Putamen (tissue), 1 donor: ENCODE results near the gene MRPL20.
"Not testable (repeated sequence)": the region's sequence is repeated elsewhere in the genome, so short reads cannot be mapped to it uniquely, and the experiment has no call there.

Source experiments
- DNase-seq: peaks from one replicate; pipeline ENCODE4 v3.0.0-alpha.2; 2016; ENCODE audit warnings: low spot score

MRPL20 gene

GRCh38 chr1:1425753-1426495 is 18.8 kb upstream of the MRPL20 start:
- peak; percentile 88 for DNase-seq

DNA sequence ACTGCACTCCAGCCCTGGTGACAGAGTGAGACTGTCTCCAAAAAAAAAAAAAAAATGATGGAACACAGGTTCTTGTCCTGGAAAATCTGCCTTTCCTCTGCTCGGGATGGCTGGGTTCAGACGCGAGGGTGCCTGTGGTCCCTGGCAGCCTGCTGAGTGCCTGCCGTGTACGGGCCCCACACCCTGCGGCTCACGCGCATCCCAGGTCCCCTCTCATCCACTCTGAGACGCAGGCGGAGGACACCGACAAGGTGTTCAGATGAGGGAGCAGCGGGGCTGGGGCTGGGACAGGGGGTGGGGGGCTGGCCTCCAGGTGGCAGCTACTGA is 18.3 kb upstream of the MRPL20 start:
- no peak for DNase-seq

DNA sequence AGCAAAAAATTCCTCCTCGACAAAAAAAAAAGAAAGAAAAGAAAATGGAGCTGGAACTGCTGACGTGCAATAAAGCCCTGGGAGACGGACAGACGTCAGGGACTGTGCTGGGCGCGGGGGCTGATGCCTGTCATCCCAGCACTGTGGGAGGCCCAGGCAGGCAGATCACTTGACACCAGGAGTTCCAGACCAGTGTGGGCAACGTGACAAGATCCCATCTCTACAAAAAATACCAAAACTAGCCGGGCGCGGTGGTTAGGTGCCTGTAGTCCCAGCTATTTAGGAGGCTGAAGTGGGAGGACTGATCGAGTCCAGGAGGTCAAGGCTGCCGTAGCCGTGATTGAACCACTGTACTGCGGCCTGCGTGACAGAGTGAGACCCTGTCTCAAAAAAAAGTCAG is 17.6 kb upstream of the MRPL20 start:
- DNase-seq, result no peak

DNA sequence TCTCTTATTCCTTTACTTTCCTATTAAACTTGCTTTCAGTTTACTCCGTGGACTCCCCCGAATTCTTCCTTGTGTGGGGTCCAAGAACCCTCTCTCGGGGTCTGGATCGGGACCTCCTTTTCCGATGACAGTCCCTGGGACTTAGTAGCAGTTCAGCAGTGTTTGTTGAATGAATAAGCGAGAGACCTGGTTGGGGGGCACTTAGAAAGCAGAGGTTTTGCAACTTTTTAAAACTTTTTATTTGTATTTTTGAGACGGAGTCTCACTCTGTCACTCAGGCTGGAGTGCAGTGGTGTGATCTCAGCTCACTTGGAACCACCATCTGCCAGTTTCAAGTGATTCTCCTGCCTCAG is 16.1 kb upstream of the MRPL20 start:
- DNase-seq, result no peak

DNA sequence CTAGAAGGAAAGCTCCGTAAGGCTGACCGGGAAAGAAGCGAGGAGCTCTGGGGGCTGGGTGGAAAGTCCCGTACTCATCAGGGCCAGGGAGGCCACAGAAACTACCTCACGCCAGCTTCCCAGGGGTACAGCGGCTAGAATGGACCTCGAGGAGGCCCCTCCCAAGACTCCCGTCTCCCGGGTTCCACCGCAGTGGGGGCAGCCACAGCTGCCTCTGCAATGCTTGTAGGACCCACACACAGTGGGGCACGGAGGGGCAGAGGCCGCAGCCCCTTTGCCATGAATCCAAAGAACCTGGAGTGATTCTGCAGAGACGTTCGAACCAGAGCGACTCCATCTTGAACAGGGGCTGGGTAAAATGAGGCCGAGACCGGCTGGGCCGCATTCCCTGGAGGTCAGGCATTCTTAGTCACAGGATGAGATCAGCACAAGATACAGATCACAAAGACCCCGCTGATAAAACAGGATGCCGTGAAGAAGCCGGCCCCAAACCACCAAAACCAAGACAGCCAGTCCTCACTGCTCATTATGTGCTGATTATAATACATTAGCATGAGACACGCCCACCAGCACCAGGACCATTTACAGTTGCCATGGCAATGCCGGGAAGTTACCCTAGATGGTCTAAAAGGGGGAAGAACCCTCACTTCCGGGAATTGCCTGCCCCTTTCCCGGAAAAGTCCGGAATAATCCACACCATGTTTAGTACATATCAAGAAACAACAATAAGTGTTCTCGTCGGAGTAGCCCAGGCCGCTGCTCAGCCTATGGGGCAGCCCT is 15.6 kb upstream of the MRPL20 start:
- no peak for DNase-seq

- DNase-seq, result no peak
Observed at GRCh38 chr1:1421907-1422464, 14.9 kb upstream of the MRPL20 start.

- no peak for DNase-seq
Observed at GRCh38 chr1:1421147-1421906, 14.2 kb upstream of the MRPL20 start, which contains the start of gene ANKRD65. Gene ANKRD65, minus strand, starts transcription at chr1:1421276. Its CDS starts 271 bp downstream, at chr1:1421005.

- DNase-seq, result no peak
Observed at GRCh38 chr1:1420654-1421141, 13.6 kb upstream of the MRPL20 start.

- no peak for DNase-seq
Observed at GRCh38 chr1:1419813-1420653, 12.9 kb upstream of the MRPL20 start.

DNA sequence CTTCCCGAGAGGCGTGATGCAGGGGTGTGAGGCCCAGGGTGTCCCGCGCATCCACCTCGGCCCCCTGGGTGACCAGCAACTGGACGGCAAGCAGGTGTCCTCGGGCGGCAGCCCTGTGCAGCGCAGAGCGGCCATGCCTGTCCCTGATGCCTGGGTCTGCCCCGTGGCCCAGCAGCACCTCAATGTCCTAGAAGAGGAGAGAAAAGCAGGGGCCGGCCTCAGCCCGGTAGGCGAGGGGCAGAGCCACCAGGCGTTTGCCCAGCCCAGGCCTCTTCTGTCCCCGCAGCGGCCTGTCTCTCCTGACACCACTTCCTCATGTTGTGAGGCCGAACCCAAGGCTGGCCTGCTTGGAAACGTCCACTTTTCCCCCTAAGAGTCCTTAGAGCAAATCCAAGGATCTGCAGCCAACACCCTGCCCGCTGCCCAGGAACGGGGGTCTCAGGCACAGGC is 12.3 kb upstream of the MRPL20 start:
- DNase-seq, result no peak

DNA sequence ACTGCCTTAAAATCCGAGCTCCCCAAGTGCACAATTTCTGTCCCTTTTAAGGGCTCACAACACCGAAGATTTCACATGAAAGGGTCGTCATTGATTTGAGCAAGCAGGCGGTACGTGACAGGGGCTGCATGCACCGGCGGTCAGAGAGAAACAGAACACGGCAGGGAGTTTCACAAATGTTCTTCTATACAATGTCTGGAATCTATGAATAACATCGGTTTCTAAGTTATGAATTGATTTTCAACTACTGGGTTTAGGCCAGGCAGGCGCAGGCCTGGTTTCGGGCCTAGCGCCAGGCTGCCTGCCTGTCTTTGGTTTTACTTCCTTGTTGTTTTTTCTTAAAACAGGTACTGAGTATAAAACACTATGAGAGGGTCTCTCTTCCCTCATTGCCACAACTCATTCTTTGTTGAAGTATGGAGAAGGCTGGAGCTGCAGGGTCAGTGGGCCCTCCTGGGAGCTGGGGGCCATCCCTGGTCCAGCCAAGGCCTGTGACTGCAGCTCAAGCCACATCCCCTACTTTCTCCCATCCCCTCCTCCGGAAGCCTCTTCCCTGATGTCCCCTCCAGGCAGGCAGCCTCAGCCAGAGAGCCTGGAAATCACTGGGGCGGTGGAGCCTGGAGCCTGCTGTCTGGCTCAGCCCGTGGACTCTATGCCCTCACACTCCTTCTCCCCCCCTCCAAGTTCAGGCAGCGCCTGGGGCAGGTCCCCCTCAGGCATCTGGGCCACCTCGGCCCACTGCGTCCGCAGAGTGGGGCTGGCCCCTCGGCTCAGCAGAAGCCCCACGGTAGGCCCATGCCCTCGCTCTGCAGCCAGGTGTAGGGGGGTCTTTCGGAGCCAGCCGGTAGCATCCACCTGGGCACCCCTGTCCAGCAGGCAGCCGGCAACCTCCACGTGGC is 11.6 kb upstream of the MRPL20 start:
- no peak for DNase-seq

- DNase-seq, result not testable (repeated sequence)
Observed at GRCh38 chr1:1417825-1418463, 10.9 kb upstream of the MRPL20 start.

GRCh38 chr1:1417396-1417795 is 10.3 kb upstream of the MRPL20 start:
- DNase-seq, result not testable (repeated sequence)

DNA sequence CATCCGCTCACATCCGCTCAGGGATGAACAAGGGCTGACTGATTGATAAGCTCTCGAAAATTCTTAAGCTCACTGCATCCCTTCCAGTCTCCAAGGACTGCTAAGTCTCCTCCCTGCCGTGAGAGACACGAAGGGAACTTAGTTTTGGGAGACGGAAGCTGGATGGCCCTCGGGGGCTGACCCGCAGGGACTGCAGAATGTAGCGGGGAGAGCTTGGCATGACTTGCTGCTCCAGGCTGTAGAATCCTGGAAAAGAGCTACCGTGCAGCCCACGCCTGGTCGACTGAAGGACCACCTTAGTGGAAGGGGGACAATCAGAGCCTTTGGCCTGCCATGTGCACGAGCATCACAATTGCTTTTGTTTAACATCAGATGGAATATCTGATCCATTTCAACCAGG is 8.7 kb upstream of the MRPL20 start:
- no peak for DNase-seq

GRCh38 chr1:1412311-1412902 is 5.3 kb upstream of the MRPL20 start:
- DNase-seq, result not testable (repeated sequence)

GRCh38 chr1:1411626-1412025 is 4.5 kb upstream of the MRPL20 start:
- DNase-seq, result no peak

GRCh38 chr1:1410238-1410637 is 3.1 kb upstream of the MRPL20 start:
- DNase-seq, result not testable (repeated sequence)

DNA sequence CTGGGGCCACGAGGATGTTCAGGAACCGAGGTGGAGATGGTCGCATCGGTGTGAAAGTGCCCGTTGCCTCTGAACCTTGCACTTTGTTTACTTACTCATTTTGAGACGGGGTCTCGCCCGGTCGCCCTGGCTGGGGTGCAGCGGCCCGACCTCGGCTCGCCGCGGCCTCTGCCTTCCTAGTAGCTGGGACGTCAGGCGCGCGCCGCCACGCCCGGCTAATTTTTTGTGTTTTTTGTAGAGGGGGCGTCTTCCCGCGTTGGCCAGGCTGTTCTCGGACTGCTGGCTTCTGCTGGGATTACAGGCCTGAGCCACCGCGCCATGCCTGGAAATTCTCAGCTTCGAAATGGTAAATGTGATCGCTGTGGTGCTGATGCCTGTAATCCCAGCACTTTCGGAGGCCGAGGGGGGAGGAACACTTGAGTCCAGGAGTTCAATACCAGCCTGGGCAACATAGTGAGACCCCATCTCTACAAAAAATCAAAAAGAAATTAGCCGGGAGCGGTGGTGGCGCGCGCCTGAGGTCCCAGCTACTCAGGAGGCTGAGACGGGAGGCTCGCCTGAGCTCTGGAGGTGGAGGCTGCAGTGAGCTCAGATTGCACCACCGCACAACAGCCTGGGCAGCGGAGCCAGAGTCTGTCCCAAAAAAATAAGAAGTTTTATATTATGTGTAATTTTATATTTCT is 684 bp upstream of the MRPL20 start:
- no peak for DNase-seq
